A172 (cell line): Measurements from ENCODE around the gene RBMS2. TPM values are rescaled to one million over a fixed set of nuclear protein-coding genes. Genes with fewer than 3 reads are reported as not detected.
A peak's percentile ranks its signal among the peaks of the same experiment; 100 is the strongest.
"Not testable (repeated sequence)": the region's sequence is repeated elsewhere in the genome, so short reads cannot be mapped to it uniquely, and the experiment has no call there.

Source experiments
- DNase-seq: peaks from one replicate; pipeline ENCODE4 v3.0.0-alpha.2; 2015; ENCODE audit warnings: low spot score
- total RNA-seq: library from RNA; depleted of rRNA; stranded (reverse); fragments of >200 nt; shearing (Covaris generic); gene quantifications from 2 replicates; pipeline ENCODE4 v1.2.3, GENCODE V29; 2014; rRNA removed

Gene RBMS2, protein sequence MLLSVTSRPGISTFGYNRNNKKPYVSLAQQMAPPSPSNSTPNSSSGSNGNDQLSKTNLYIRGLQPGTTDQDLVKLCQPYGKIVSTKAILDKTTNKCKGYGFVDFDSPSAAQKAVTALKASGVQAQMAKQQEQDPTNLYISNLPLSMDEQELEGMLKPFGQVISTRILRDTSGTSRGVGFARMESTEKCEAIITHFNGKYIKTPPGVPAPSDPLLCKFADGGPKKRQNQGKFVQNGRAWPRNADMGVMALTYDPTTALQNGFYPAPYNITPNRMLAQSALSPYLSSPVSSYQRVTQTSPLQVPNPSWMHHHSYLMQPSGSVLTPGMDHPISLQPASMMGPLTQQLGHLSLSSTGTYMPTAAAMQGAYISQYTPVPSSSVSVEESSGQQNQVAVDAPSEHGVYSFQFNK
- 7.4 and 11.1 TPM in 2 replicates for total RNA-seq

DNA sequence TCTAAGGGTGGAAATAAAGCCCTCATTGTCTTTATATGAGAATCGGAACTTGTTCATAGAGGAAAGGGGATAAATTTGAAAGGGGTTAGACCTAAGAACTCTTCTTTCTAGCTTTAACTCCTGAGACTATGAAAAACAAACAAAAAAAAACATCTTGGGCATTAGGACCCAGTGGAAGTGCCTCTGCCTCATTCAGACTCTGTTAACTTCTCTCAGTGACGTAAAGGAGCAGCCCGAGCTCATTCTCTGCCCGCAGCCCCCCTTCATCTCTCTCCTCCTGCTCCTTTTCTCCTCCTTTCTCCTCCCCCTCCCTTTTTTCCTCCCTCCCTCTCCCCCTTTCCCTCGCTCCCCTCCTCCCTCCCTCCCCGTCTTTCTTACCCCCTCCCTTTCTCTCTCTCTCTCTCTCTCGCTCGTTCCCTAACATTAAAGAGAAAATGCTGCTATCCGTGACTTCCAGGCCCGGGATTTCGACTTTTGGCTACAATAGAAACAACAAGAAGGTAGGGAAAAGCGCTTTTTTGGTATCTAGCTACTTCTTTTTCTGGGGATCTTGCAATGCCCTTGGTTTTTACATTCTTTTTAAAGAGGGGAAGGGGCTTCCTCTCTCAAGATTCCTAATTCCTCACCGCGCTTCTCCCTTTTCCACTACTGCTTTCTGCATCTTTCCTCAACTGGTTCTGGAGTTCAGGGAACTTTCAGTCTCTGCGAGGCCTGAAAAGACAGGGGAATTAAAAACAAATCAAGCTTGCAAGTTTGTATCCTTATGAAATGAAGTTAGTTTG, at the start of gene RBMS2:
RBMS2 (plus strand) TSS at position 231 of the 782 bp plus-strand sequence; CDS start at position 435, 204 bp downstream.
- DNase-seq, result peak; percentile 93

DNA sequence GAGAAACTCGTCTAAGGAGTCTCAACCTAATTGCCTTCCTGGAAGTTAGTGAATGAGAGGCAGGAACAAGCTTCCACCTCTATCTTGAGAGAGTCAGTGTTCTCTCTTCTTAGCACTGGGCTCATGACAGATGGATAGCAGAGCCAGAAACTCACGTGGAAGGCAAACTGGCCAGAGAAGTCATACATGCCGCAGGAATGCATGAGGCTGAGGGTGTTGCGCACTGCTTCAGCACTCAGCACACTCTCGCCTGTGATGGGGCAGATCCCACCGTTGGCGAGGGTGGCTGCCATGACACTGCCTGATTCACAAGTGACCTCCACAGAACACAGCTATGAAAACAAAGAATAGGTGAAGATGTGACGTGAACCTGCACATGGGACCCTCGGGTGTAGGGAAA, 47.2 kb upstream of the RBMS2 start:
- no peak for DNase-seq

DNA sequence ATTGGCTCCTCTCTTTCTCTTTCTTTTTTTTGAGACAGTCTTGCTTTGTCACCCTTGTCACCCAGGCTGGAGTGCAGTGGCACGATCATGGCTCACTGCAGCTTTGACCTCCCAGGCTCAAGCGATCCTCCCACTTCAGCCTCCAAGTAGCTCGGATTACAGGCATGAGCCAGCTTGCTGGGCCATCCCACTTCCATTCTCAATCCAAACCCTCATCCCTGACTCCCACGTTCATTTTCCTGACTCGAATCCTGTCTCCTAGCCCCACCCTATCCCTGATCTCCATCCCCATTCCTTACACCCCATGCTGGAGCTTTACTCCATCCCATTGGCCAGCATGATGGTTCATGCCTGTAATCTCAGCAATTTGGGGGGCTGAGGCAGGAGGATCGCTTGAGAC, 45.5 kb upstream of the RBMS2 start:
- no peak for DNase-seq

DNA sequence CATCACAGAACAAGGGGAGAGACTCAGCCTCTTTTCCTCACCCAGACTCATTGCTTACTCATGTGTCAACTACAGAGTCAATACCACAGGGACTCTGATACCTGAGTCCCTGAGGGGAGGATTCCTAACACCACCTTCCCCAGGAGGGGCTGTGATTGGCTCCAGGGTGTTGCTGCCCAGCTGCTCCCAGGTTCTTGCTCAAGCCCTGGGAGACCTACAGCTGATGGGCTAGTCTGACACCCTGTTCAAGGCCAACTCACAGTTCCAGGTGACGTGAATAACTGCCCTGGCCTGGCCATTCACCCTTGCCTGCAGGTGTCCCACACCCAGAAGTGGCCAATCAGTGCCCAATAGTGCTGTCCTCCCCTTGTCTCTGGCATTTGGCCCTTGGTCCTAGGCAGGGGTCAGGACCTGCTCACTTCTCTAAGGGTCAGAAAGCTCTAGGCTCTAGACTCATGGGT, 44.6 kb upstream of the RBMS2 start:
- no peak for DNase-seq

DNA sequence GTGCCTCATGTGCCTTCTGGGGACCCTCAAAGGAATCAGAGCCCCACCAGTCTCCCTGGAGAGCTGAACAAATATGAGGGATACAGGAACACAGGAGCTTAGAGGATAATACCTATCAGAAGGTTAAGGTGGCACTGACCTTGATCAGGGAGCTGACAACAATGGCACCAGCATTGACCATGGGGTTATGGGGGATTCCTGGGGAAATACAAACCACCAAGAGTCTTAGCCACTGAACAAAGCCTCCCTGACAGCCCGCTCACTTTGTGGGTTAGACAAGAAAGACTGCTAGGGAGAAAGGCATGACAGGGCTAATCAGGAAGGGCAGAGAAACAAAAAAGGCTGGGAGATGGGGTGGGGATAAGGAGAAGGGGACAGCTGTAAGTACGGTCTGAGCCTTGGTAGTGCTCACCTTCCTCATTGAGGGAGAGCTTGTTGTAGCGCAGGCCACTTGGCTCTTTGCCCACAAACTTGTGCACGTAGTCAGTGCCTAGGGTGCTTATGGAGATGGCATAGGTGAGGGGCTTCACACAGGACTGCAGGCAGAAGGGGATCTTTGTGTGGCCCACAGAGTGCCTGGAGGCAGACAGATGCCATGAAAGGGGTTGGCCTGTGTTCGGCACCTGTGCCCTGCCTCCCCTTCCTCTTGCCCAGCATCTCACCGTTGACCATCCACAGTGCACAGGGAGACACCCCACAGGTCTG, 43.9 kb upstream of the RBMS2 start:
- no peak for DNase-seq

DNA sequence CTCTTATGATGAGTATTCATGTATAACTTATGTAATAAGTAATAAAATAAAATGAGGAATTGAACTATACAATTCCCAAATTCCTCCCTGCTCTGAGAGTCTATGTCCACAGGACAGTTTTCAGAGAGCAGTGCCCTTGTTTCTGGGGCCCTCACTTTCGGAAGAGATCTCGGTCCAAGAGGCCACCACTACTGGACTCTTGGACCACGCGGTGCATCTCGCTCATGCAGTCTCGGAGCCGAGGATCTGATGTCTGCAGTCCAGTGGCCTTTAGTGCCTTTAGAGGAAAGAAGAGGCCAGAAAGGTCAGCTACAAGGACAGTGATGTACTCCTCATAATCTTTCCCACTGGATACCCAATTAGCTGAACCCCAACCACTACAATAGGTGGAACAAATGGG, 42.0 kb upstream of the RBMS2 start:
- no peak for DNase-seq

DNA sequence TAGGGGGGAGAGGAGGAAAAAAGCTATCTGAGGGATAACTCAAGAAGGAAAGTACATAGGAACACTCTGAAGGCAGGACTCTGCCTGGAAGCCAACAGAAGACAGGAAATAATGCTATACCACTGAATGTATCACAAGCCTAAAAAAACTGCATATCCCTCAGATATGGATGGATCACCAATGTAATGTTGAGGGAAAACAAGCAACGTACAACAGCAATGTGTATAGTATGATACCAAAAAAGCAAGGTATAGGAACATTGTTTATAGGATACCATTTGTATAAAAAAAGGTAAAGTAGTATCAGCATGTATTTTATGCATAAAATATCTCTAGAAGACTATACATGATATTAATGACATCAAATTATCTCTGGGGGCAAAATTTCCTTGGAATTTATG, 37.1 kb upstream of the RBMS2 start:
- DNase-seq, result no peak

DNA sequence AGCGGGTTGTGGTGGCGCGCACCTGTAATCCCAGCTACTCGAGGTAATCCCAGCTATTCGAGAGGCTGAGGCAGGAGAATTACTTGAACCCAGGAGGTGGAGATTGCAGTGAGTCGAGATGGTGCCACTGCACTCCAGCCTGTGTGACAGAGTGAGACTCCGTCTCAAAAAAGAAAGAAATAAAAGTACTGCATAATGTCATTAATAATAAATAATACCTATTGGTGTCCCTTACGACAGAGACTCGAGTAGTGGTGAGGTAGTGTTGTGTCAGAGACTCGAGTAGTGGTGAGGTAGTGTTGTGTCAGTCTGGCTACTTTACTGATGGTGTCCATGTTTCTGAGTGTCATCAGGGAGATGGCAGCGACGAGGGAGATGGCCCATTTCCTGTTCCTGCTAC, 34.9 kb upstream of the RBMS2 start:
- DNase-seq, result no peak

DNA sequence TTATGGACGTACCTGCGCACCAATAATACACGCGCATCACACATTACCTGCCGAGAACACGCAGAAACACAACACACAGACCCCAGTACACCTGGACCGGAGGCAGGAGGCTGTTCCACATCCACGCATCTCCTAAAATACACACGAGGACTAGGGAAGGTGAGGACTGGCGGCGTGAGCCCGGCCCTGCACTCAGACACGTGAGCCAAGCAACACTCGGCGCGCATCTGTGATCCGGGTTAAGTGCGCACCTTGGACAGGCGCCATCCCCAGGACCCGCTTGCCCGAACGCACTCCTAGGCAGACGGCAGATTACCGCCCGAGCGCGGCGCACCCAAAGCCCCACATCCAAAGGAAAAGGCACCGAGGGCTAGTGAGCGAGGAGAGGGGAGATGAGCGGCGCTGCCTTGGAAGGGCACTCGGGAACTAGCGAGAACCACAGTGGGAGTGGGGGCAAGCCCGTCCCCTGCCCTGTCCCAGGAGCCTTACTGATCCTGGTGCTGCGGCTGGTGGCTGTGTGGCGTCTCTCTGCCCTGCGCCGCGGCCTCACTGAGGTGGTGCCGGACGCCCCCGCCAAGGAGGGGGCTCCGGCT, 34.1 kb upstream of the RBMS2 start:
- no peak for DNase-seq

DNA sequence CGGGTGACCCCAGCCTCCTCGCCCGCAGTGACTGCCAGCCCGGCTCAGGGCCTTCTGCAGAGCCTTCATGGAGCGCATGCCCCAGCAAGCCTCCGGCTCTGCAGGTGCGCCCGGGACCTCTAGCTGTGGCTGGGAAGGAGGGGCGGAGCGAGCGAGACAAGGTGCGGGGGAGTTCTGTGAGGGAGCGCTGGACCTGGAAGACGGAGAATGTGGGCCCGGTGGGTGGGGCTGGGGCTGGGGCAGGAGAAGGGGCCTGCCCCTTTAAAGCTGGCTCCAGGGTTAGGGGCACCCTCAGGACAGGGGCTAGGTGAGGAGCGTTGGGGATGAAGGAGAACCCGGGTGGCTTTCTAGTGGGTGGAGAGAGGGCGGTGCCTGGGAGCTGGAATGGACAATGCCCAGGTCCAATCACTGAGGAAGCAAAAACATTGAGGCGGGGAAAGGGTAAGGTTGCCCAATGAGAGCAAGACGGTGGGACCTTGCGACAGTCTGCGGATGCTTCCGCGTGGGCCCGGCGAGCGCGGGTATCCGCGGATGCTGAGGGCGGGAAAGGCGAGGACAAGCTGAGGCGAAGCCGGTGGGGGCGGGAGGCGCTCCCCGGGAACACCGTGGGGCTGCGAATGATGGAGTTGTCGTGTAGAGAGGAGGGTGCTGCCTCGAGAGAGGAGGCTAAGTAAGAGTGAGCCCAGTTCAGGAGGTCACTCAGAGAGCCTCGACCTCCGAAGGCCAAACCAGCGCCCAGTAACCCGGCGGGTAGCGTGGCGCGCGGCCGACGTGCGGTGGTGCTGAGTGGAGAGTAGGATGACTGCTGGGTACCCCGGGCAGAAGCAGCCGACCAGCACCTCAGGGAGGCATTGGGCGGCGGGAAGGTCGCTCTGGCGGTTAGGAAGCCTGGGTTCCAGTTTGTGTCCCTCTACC, 33.3 kb upstream of the RBMS2 start, which contains the start of gene GLS2:
GLS2 (minus strand) TSS at position 121 of the 915 bp plus-strand sequence; CDS start at position 78, 43 bp downstream.
- no peak for DNase-seq

DNA sequence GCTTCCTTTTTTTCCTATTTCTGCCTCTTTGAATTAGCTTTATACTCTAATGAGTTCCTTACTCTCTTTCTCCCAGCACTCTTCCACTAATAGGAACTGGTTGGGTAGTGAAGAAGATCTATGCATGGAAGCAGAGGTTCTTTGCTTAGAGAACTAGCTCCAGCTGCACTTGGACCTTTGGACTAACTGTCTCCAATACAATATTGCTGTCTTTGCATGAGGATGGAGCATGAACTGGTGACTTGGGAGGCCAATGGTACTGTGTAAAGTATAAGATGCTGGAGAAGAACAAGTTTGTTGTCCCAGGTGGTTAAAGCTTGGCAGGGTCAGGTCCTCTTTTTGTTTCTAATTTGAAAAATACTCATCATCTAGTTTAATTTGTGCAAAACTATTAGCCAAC, 31.3 kb upstream of the RBMS2 start:
- no peak for DNase-seq

DNA sequence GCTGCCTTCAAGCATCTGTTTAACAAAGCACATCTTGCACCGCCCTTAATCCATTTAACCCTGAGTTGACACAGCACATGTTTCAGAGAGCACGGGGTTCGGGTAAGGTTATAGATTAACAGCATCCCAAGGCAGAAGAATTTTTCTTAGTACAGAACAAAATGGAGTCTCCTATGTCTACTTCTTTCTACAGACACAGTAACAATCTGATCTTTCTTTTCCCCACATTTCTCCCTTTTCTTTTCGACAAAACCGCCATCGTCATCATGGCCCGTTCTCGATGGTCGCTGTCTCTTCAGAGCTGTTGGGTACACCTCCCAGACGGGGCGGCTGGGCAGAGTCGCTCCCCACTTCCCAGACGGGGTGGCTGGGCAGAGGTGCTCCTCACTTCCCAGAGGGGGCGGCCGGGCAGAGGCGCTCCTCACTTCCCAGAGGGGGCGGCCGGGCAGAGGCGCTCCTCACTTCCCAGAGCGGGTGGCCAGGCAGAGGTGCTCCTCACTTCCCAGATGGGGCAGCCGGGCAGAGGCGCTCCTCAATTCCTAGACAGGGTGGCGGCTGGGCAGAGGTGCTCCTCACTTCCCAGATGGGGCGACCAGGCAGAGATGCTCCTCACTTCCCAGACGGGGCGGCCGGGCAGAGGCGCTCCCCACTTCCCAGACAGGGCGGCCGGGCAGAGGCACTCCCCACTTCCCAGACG, 28.1 kb upstream of the RBMS2 start:
- DNase-seq, result not testable (repeated sequence)

DNA sequence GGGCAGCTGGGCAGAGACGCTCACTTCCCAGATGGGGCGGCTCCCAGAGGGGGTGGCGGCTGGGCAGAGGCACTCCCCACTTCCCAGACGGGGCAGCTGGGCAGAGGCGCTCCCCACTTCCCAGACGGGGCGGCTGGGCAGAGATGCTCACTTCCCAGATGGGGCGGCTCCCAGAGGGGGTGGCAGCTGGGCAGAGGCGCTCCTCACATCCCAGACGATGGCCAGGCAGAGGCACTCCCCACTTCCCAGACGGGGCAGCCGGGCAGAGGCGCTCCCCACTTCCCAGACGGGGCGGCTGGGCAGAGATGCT, 27.6 kb upstream of the RBMS2 start:
- DNase-seq, result not testable (repeated sequence)

DNA sequence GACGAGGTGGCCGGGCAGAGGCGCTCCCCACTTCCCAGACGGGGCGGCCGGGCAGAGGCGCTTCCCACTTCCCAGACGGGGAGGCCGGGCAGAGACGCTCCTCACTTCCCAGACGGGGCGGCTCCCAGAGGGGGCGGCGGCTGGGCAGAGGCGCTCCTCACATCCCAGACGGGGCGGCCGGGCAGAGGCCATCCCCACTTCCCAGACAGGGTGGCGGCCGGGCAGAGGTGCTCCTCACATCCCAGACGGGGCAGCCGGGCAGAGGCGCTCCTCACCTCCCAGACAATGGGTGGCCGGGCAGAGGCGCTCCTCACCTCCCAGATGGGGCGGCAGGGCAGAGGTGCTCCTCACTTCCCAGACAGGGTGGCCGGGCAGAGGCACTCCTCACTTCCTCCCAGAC, 27.1 kb upstream of the RBMS2 start:
- not testable (repeated sequence) for DNase-seq

DNA sequence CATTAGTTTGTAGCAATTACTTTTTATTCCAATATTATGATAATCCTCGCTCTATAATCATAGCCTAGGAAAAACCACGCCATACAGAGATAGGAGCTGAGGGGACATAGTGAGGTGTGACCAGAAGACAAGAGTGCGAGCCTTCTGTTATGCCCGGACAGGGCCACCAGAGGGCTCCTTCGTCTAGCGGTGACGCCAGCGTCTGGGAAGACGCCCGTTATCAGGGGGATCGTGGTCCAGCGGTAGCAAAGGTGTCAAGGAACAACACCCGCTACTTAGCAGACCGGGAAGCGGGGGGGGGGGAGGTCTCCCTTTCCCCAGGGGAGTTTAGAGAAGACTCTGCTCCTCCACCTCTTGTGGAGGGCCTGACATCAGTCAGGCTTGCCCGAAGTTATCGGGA, 24.9 kb upstream of the RBMS2 start:
- DNase-seq, result not testable (repeated sequence)

DNA sequence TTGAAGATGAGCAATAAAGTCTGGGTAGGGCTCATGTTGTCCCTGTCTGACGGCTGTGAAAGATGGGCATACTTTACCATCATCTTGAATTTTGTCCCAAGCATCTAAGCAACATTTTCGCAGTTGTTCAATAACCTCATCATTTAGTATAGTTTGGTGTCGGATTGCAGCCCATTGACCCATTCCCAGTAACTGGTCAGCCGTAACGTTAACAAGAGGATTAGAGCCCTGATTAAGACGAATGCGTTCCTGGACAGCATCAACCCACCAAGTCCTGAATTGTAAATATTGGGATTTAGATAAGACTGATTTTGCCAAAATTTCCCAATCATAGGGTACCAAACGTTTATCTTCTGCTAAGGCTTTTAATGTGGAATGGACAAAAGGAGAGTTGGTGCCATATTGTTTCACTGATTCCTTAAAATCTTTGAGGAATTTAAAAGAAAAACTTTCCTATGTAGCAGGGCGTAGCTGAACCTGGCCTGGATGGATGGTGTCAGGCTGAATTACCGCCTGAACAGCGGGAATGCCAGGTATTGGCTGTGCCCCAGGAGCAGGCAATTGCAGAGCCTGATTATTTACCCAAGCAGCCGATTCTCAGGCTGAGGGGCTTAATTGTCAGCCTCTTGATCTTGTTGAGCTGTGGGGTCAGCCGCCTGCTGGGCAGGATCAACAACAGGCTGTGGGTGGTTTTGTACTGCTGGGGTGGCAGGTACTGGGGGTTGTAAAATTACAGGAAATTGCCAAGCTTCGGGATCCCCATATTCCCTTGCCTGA, 23.3 kb upstream of the RBMS2 start:
- not testable (repeated sequence) for DNase-seq

DNA sequence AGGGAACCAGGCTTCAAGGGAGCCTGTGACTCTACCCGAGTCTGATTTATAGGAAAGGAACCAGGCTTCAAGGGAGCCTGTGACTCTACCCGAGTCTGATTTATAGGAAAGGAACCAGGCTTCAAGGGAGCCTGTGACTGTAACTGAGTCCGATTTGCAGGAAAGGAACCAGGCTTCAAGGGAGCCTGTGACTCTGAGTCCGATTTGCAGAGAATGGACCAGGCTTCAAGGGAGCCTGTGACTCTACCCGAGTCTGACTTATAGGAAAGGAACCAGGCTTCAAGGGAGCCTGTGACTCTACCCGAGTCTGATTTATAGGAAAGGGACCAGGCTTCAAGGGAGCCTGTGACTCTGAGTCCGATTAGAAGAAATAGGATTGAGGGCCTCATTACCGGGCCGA, 22.2 kb upstream of the RBMS2 start:
- not testable (repeated sequence) for DNase-seq

DNA sequence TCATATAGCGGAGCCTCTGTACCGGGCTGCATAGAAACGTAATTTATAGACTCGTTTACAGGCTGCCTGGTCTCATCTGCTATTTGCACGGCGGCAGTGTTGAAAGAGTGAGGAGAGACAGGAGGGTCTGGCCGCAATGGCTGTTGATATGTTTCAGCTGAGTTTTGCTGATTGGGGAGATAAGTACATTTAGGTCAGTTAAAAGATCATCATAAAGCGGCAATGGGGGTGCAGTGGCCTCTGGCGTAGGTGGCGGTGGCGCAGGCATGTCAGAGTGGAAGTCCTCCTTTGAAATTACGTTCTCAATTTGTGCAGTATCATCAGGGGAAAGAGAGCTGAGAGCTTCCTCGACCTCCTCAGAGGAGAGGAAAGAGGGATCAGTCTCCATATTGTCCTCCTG, 21.7 kb upstream of the RBMS2 start:
- not testable (repeated sequence) for DNase-seq

DNA sequence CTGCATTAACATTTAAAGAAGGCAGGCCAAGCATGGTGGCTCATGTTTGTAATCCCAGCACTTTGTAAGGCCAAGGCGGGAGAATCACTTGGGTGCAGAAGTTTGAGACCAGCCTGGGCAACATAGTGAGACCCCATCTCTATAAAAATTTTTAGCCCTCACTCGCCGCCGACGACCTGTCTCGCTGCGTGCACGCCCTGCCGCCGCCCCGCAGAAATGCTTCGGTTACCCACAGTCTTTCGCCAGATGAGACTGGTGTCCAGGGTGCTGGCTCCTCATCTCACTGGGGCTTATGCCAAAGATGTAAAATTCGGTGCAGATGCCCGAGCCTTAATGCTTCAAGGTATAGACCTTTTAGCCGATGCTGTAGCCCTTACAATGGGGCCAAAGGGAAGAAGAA, 10.8 kb upstream of the RBMS2 start:
- no peak for DNase-seq

DNA sequence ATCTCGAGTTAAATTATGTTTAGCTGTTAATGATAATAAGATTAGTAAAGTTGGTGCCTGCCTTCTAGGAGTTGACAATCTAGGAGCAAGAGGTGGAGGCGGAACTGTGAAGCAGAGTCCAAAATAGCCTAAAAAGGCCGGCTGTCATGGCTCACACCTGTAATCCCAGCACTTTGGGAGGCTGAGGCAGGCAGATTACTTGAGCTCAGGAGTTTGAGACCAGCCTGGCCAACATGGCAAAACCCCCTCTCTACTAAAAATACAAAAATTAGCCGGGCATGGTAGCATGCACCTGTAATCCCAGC, 7.7 kb upstream of the RBMS2 start:
- not testable (repeated sequence) for DNase-seq
